AG09319 (cell line): ENCODE measurements around the gene SSR3.

Experiments used
- DNase-seq: peaks from one replicate; pipeline ENCODE4 v3.0.0-alpha.2; 2010; ENCODE audit warnings: low read depth; ENCODE audit errors: extremely low read depth
- CTCF ChIP-seq: IDR thresholded peaks from 2 replicates; pipeline ENCODE4 v1.5.1; 2011; ENCODE audit warnings: low read depth, mild to moderate bottlenecking, inconsistent platforms, low read length, moderate library complexity

Gene SSR3

GRCh38 chr3:156554515-156554841 is 439 bp downstream of the SSR3 start:
- TF ChIP-seq CTCF = no peak
- no peak for DNase-seq

GRCh38 chr3:156553705-156554356 is 1.1 kb downstream of the SSR3 start:
- TF ChIP-seq CTCF = no peak
- DNase-seq = peak; percentile 43

GRCh38 chr3:156552973-156553372 is 1.9 kb downstream of the SSR3 start:
- no peak for TF ChIP-seq CTCF
- DNase-seq = no peak

DNA sequence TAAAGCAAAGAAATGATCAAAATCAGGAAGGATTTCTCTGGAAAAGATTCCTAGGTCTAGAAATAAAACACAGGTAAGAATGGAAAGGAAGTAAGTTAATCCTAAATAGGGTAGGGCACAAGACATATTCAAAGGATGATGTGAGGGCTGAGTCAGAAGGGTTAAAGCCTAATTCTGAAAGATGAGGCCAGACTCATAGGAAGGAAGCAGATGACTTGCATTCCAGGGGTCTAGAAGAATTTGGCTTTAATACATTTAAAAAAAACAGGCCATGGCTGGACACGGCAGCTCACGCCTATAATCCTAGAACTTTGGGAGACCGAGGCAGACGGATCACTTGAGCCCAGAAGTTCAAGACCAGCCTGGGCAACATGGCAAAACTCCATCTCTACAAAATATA is 3.2 kb downstream of the SSR3 start:
- no peak for TF ChIP-seq CTCF
- peak; percentile 20 for DNase-seq

DNA sequence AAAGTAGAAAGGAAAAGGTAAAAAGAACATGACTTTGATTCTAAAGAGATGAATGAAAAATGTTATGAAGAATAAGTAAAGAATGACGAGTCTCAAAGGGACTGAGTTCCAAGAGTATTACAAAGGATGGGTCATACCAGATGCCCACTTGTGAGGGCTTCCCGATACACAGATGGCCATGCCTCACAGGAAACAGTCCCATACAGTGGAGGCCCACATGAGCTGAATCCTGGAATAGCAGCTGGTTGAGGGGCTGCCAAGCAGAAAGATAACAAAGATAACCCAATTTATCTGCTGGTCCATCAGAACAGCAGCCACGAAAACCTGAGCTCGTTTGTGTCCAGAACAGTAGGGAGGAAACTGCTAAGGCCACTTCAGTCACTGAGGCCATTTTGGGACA is 3.7 kb downstream of the SSR3 start:
- TF ChIP-seq CTCF = no peak
- no peak for DNase-seq

GRCh38 chr3:156548902-156549301 is 6.0 kb downstream of the SSR3 start:
- no peak for TF ChIP-seq CTCF
- no peak for DNase-seq

DNA sequence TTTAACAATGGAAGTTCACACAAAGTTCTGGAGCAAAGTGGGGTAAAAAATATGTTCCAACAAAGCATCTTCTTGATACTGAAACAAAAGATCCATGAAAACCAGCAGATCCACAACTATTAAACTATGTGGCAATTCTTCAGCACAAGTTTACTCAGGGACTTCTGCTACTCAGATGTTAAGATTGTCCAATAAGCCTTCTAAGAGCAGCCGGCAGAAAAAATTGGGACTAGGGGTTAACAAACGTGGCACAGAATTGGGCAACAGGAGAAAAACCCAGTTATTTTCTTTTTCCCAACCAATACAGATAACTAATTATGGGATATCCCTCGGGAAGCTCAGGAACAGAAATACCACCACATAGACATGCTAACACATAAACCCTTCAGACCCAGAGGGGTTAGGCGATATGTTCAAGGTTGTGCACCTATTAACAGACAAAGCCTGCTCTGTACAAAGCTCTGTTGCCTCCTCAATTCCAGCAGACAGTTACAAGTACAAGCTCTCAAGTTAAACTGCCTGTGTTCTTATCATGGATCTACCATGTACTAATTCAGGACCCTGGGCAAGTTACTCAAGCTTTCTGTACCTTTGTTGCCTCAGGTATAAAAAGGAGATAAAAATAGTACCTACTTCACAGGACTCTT is 6.8 kb downstream of the SSR3 start:
- DNase-seq = no peak
- no peak for TF ChIP-seq CTCF
